K562 (cell line): Measurements from ENCODE around the gene RAP1GDS1. TPM values are rescaled to one million over a fixed set of nuclear protein-coding genes. Genes with fewer than 3 reads are reported as not detected.

Source experiments
- BHLHE40 ChIP-seq: IDR thresholded peaks from 2 replicates; pipeline ENCODE4 v1.6.1; 2011; ENCODE audit warnings: low read length, improper control_type of control experiment
- CREB1 ChIP-seq, 2 experiments: sonication (generic) in 1 of 2; formaldehyde crosslinking in 1 of 2; IDR thresholded peaks; 2 replicates each; pipeline versions ENCODE4 v1.6.1 to v1.8.0; 2012 to 2022; ENCODE audit warnings: inconsistent platforms in 1 of 2, mild to moderate bottlenecking in 1 of 2, missing genetic modification reagents in 1 of 2, moderate library complexity in 1 of 2
- FOXP1 ChIP-seq: sonication (generic); formaldehyde crosslinking; IDR thresholded peaks from 2 replicates; pipeline ENCODE4 v1.8.0; 2022; ENCODE audit warnings: mild to moderate bottlenecking, missing genetic modification reagents
- HDAC1 ChIP-seq, 2 experiments: fragments of 450-650 bp; IDR thresholded peaks; 2 replicates each; pipeline ENCODE4 v1.6.1; 2016 to 2017; ENCODE audit warnings: inconsistent platforms in 1 of 2, mild to moderate bottlenecking in 1 of 2, moderate library complexity in 1 of 2
- L3MBTL2 ChIP-seq: fragments of 450-650 bp; IDR thresholded peaks from 2 replicates; pipeline ENCODE4 v1.6.1; 2016; ENCODE audit warnings: mild to moderate bottlenecking, moderate library complexity
- PHF8 ChIP-seq: fragments of 200-600 bp; sonication (generic); IDR thresholded peaks from 2 replicates; pipeline ENCODE4 v1.6.1; 2012; ENCODE audit warnings: mixed run types, mild to moderate bottlenecking, inconsistent platforms, low read length, moderate library complexity, borderline replicate concordance
- ZBTB7A ChIP-seq: IDR thresholded peaks from 2 replicates; pipeline ENCODE4 v1.6.1; 2011; ENCODE audit warnings: low read depth, mild to moderate bottlenecking, low read length, moderate library complexity, borderline replicate concordance; ENCODE audit not compliant: control insufficient read depth
- ZNF224 ChIP-seq: sonication (generic); formaldehyde crosslinking; IDR thresholded peaks from 2 replicates; pipeline ENCODE4 v1.8.0; 2022; ENCODE audit warnings: mild to moderate bottlenecking, missing genetic modification reagents
- polyA plus RNA-seq, 8 experiments: library from polyadenylated mRNA; depleted of rRNA in 4 of 8; stranded (reverse) in 5 of 8; unstranded in 3 of 8; fragments of >200 nt; fragmentation: Nextera tagmentation in 2 of 8; fragmentation: Illumina TruSeq in 1 of 8; extraction: Ambion mirVana in 2 of 8; extraction: Trizol in 1 of 8; gene quantifications; 2 replicates each; pipeline versions ENCODE4 v1.2.1 to v1.2.3, GENCODE V29; 2011 to 2014; ENCODE audit warnings: inconsistent platforms in 1 of 8, missing spikeins in 1 of 8
- total RNA-seq, 7 experiments: library from RNA; depleted of rRNA in 6 of 7; stranded (reverse); fragments of >200 nt in 6 of 7; fragmentation: Illumina TruSeq in 2 of 7; extraction: Trizol in 2 of 7; gene quantifications; 2 replicates each; pipeline versions ENCODE4 v1.2.1 to v1.2.3, GENCODE V29; 2011 to 2021; ENCODE audit warnings: low replicate concordance in 1 of 7
- TF ChIP-seq, protein P1 (sequence below): fragments of 450-650 bp; IDR thresholded peaks from 2 replicates; pipeline ENCODE4 v1.6.1; 2016; ENCODE audit warnings: mild to moderate bottlenecking, moderate library complexity
- TF ChIP-seq, protein P2 (sequence below): sonication (generic); formaldehyde crosslinking; IDR thresholded peaks from 2 replicates; pipeline ENCODE4 v1.8.0; 2022; ENCODE audit warnings: missing genetic modification reagents, mild to moderate bottlenecking, moderate library complexity, borderline replicate concordance

Gene RAP1GDS1
- total and polyA plus RNA-seq, 9 of the 15 experiments (the other 6 are each of a cell fraction or from before 2014, with no cell fraction given): 27.2 to 55.6 (median 31.5) TPM

DNA sequence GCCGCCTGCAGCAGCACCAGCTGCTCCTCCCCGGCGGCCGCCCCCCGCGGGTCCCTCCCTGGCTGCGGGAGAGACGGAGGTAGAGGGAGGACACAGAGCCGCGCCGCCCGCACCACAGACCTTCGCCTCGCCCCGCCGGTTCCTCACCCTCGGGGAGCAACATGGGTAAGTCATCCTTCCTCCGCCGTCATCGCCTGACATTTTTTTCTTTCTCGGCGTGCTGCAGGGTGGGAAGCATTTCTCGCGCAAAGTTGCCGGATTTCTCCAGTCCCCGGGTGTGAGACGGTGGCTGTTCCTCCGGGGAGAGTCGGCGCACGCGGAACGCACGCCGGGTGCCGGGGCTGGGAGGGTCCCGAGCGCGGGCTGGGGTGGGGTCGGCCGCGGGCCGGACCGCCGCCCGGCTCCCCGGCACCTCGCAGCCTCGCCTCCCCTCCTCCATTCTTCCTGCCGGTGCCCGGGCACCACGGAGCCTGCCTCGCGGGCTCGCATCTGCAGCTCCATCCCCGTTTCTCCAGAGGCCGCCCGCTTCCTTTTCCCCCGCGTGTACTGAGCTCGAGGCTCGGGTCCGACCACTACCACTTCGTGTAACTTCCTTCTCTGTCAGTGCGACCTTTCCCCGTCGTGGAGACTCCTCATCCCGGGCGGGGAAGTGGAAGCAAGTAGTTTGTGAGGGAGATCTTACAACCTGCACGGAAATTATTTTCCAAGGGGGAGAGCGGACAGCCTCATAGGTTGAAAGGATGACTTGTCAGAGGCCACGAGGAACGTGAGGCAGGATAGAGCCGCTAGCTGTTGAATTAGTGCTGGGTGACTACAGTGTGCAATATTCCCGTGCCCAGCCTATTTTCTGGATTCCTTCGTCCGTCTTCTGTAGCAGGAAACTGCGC, 464 bp downstream of the RAP1GDS1 start (continued):
- TF ChIP-seq ZBTB7A: peak; percentile 77; the same call in 1 of the 2 replicates
- TF ChIP-seq ZNF224 (CRISPR knock-in tag): no peak
- 0 out of 2 replicates have a peak, but pooled peaks have one; percentile 4 for TF ChIP-seq CREB1 (IDR thresholded peaks at IDR 0.05)
- no peak; the same call in 1 of the 2 replicates for TF ChIP-seq CREB1 (CRISPR knock-in tag; IDR thresholded peaks at IDR 0.05)
- peak; percentile 81 for TF ChIP-seq L3MBTL2
- TF ChIP-seq, protein P1, sequence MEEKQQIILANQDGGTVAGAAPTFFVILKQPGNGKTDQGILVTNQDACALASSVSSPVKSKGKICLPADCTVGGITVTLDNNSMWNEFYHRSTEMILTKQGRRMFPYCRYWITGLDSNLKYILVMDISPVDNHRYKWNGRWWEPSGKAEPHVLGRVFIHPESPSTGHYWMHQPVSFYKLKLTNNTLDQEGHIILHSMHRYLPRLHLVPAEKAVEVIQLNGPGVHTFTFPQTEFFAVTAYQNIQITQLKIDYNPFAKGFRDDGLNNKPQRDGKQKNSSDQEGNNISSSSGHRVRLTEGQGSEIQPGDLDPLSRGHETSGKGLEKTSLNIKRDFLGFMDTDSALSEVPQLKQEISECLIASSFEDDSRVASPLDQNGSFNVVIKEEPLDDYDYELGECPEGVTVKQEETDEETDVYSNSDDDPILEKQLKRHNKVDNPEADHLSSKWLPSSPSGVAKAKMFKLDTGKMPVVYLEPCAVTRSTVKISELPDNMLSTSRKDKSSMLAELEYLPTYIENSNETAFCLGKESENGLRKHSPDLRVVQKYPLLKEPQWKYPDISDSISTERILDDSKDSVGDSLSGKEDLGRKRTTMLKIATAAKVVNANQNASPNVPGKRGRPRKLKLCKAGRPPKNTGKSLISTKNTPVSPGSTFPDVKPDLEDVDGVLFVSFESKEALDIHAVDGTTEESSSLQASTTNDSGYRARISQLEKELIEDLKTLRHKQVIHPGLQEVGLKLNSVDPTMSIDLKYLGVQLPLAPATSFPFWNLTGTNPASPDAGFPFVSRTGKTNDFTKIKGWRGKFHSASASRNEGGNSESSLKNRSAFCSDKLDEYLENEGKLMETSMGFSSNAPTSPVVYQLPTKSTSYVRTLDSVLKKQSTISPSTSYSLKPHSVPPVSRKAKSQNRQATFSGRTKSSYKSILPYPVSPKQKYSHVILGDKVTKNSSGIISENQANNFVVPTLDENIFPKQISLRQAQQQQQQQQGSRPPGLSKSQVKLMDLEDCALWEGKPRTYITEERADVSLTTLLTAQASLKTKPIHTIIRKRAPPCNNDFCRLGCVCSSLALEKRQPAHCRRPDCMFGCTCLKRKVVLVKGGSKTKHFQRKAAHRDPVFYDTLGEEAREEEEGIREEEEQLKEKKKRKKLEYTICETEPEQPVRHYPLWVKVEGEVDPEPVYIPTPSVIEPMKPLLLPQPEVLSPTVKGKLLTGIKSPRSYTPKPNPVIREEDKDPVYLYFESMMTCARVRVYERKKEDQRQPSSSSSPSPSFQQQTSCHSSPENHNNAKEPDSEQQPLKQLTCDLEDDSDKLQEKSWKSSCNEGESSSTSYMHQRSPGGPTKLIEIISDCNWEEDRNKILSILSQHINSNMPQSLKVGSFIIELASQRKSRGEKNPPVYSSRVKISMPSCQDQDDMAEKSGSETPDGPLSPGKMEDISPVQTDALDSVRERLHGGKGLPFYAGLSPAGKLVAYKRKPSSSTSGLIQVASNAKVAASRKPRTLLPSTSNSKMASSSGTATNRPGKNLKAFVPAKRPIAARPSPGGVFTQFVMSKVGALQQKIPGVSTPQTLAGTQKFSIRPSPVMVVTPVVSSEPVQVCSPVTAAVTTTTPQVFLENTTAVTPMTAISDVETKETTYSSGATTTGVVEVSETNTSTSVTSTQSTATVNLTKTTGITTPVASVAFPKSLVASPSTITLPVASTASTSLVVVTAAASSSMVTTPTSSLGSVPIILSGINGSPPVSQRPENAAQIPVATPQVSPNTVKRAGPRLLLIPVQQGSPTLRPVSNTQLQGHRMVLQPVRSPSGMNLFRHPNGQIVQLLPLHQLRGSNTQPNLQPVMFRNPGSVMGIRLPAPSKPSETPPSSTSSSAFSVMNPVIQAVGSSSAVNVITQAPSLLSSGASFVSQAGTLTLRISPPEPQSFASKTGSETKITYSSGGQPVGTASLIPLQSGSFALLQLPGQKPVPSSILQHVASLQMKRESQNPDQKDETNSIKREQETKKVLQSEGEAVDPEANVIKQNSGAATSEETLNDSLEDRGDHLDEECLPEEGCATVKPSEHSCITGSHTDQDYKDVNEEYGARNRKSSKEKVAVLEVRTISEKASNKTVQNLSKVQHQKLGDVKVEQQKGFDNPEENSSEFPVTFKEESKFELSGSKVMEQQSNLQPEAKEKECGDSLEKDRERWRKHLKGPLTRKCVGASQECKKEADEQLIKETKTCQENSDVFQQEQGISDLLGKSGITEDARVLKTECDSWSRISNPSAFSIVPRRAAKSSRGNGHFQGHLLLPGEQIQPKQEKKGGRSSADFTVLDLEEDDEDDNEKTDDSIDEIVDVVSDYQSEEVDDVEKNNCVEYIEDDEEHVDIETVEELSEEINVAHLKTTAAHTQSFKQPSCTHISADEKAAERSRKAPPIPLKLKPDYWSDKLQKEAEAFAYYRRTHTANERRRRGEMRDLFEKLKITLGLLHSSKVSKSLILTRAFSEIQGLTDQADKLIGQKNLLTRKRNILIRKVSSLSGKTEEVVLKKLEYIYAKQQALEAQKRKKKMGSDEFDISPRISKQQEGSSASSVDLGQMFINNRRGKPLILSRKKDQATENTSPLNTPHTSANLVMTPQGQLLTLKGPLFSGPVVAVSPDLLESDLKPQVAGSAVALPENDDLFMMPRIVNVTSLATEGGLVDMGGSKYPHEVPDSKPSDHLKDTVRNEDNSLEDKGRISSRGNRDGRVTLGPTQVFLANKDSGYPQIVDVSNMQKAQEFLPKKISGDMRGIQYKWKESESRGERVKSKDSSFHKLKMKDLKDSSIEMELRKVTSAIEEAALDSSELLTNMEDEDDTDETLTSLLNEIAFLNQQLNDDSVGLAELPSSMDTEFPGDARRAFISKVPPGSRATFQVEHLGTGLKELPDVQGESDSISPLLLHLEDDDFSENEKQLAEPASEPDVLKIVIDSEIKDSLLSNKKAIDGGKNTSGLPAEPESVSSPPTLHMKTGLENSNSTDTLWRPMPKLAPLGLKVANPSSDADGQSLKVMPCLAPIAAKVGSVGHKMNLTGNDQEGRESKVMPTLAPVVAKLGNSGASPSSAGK: peak; percentile 76
- TF ChIP-seq PHF8: peak; percentile 56; the same call in 1 of the 2 replicates
- TF ChIP-seq, protein P2, sequence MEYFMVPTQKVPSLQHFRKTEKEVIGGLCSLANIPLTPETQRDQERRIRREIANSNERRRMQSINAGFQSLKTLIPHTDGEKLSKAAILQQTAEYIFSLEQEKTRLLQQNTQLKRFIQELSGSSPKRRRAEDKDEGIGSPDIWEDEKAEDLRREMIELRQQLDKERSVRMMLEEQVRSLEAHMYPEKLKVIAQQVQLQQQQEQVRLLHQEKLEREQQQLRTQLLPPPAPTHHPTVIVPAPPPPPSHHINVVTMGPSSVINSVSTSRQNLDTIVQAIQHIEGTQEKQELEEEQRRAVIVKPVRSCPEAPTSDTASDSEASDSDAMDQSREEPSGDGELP (CRISPR knock-in tag): peak; percentile 20; the same call in 1 of the 2 replicates
- TF ChIP-seq FOXP1 (CRISPR knock-in tag): 0 out of 2 replicates have a peak, but pooled peaks have one; percentile 21
- peak; percentile 36; the same call in 1 of the 2 replicates for TF ChIP-seq BHLHE40
- 0 out of 4 replicates have a peak, but pooled peaks of 1 of the 2 experiments have one; percentile 23 for TF ChIP-seq HDAC1 (IDR thresholded peaks at IDR 0.05)
